ENCODE results near the gene HP.

Gene HP

DNA sequence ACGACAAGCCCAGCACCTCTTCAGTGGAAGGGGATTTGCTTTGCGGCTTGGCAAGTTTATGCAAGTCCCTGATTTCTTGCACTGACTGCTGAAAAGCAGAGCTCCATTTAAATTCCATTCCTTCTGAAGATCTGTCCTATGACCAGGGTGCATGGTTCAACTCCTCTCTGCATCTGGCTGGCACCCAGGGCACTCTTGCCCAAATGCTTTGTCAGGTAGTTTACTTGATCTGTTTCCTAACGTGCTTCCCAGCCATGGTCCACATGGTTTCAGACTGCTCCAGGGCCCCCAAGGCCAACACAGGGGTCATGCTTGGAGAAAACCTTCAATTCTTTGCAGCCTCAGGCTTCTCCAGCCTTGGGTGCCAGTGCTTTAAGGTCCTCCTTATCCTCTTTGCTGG is 11.2 kb upstream of the HP start:
- TF ChIP-seq, protein P1, sequence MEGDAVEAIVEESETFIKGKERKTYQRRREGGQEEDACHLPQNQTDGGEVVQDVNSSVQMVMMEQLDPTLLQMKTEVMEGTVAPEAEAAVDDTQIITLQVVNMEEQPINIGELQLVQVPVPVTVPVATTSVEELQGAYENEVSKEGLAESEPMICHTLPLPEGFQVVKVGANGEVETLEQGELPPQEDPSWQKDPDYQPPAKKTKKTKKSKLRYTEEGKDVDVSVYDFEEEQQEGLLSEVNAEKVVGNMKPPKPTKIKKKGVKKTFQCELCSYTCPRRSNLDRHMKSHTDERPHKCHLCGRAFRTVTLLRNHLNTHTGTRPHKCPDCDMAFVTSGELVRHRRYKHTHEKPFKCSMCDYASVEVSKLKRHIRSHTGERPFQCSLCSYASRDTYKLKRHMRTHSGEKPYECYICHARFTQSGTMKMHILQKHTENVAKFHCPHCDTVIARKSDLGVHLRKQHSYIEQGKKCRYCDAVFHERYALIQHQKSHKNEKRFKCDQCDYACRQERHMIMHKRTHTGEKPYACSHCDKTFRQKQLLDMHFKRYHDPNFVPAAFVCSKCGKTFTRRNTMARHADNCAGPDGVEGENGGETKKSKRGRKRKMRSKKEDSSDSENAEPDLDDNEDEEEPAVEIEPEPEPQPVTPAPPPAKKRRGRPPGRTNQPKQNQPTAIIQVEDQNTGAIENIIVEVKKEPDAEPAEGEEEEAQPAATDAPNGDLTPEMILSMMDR (IDR thresholded peaks at IDR 0.05; ENCODE audit: borderline replicate concordance, insufficient read depth, low read depth, low read length), result no peak
- H3K4me3 ChIP-seq (ENCODE audit: low read depth, low read length), result no peak overlapping the region

DNA sequence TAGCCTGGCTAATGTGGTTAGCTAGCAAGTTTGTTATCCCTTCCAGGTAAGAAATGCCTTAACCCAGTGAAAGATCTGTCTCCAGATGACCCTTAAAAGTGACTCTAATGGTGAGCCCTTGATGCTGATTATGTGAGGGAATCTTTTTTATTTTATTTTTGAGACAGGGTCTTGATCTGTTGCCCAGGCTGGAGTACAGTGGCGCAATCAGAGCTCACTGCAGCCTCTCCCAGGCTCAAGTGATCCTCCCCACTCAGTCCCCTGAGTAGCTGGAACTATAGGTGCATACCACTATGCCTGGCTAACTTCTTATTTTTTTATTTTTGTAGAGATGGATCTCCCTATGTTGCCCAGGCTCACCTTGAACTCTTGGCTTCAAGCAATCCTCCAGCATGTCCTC is 10.8 kb upstream of the HP start:
- no peak overlapping the region for H3K4me3 ChIP-seq (ENCODE audit: low read depth, low read length)
- TF ChIP-seq, protein P1 (IDR thresholded peaks at IDR 0.05; ENCODE audit: borderline replicate concordance, insufficient read depth, low read depth, low read length), result no peak

DNA sequence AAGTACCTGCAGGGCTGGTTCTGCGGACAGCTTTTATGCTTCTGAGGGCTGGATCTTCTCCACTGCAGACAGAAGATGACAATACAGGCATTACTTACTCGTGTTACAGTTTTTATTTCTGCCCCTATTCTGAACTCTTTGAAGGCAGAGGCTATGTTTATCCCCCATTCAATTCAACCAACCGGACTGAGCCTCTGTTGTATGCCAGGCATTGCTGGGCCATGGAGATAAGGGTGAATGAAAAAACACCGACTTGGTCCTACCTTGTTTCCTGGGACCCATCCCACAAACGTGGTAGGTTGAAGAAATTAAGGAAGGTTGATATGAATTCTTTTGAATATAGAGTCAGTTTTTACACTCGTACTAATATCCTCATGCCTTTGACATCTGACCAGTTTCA is 10.0 kb upstream of the HP start:
- TF ChIP-seq, protein P1 (IDR thresholded peaks at IDR 0.05; ENCODE audit: borderline replicate concordance, insufficient read depth, low read depth, low read length), result no peak
- H3K4me3 ChIP-seq (ENCODE audit: low read depth, low read length), result no peak overlapping the region

DNA sequence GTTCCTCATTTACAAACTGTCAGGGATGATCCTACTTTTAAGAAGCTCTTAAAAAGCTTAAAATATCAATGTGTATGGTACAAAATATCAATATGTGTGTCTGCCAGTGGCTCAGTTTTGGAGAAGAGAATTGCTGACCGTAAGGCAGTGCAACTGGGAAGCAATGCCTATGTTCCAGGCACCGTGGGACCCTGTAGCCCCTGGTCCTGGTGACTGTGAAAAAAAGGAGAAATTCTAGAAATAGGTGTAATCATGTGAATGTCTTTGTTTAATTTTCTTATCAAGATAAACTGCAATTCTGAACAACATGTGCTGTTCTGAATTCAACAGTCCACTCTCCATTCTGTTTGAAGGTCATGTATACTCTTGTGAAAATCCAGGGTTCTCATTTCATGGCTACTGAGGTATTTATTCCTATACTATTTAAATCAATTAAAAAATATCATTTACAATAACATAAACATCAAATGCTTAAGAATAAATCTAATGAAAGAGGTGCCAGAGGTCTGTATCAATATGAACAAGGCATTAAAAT is 9.4 kb upstream of the HP start:
- H3K4me3 ChIP-seq (ENCODE audit: low read depth, low read length), result no peak overlapping the region
- TF ChIP-seq, protein P1 (IDR thresholded peaks at IDR 0.05; ENCODE audit: borderline replicate concordance, insufficient read depth, low read depth, low read length), result no peak

DNA sequence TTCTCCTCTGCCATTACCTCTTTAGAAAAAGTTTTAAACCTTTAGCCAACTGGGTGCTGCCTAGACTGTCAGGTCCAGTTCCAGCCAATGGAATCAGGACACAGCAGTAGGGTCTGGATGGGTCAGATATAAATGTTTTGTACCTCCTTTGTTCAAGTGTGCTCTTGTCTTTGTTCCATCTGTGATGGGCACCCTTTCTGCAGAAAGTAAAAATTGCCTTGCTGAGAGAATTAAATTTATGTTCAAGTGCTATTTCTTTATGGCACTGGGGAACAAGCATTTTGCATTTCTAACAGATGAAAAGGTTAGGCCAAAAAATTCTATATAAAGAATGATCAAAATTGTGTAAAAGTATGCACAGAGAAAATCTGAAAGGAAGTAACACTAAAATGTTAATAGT is 5.2 kb upstream of the HP start:
- H3K4me3 ChIP-seq (ENCODE audit: low read depth, low read length), result no peak overlapping the region
- TF ChIP-seq, protein P1 (IDR thresholded peaks at IDR 0.05; ENCODE audit: borderline replicate concordance, insufficient read depth, low read depth, low read length), result no peak

DNA sequence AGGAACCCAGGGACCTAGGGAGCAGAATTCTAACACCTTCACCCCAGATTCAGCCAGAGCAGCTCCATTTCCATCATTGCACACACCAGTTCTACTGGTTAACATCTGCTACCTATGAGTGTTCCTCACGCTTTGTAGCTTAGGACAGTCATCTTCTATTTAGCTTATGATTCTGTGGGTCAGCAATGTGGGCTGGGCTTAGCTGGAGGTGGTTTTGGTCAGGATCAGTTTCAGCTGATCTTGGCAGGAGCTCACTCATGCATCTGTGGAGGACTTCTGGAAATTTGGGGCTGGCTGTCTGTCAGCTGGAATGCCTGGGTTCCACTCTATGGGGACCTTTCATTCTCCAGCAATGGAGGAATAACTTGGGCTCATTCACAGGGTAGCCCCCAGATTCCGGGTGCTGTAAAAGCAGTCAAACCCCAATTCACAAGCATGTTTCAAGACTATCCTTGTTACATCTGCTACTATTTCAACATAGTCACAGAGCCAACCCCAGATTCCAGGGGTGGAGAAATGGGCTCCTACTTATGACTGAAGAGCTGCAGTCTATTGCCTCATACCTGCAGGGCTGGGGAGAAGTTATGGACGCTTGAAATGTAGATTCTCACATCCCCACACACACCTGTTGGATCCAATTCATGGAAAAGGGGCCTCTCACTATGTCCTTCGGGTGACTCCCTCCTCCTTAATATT is 3.4 kb upstream of the HP start:
- no peak overlapping the region for H3K4me3 ChIP-seq (ENCODE audit: low read depth, low read length)
- TF ChIP-seq, protein P1 (IDR thresholded peaks at IDR 0.05; ENCODE audit: borderline replicate concordance, insufficient read depth, low read depth, low read length), result no peak

DNA sequence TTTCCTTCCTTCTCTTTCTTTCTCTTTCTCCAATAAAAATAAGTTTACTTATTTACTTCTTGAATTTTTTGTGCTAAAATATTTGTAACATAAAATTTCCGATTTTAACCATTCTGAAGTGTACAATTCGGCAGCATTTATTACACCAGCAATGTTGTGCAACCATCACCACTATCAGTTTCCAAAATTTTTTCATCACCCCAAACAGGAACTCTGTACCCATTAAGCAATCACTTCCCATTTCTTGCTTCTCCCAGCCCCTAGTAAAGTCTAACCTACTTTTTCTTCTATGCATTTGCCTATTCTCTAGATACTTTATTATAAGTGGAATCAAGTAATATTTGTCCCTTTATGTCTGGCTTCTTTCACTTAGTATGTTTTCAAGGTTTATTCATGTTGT is 2.5 kb upstream of the HP start:
- TF ChIP-seq, protein P1 (IDR thresholded peaks at IDR 0.05; ENCODE audit: borderline replicate concordance, insufficient read depth, low read depth, low read length), result no peak
- H3K4me3 ChIP-seq (ENCODE audit: low read depth, low read length), result no peak overlapping the region

All from GM12875 (cell line).